GM18508 (cell line): Measurements from ENCODE around the gene RAD51AP2.

Experiments used
- ATAC-seq: cut with Tn5 transposase; IDR thresholded peaks from one replicate; pipeline ENCODE4 v1.9.1; 2021; ENCODE audit warnings: moderate number of reproducible peaks; ENCODE audit not compliant: insufficient read depth, unreplicated experiment

The RAD51AP2 gene

DNA sequence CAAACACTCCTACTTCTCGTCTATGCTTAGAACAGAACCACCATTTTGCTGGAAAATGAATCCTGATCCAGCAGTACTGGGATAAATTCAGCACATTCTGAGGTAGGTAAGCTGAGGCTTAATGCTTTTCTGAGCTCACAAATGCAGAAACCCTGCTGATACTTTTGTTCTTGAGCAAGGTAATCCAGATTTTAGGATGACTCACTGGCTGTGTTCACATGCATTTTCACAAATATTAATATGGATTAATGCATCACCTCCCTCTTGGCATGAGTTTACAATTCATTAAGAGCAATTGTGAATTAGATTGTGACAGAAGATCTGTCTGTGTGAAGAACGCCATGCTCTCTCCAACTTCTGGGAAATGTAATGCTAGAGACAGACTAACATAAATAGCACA, 42.2 kb downstream of the RAD51AP2 start:
- no peak for ATAC-seq

DNA sequence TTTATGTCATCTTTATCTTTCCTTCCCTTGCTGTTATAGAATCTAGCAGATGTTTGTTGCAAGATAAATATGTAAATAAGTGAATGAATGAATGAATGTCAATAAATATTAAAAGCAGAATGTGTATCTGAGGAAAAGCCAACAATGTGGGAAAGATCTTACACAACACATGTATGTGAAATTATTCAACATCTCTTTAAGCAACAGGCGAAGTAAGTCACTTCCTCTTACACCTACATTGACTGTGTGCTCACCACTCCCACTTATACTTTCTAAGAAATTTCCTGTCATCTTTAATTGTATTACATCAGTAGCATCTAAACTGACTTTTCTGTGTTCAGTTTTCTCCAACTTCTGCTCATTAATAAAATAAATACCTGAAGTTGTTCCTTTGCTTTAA, 43.0 kb downstream of the RAD51AP2 start:
- no peak for ATAC-seq

DNA sequence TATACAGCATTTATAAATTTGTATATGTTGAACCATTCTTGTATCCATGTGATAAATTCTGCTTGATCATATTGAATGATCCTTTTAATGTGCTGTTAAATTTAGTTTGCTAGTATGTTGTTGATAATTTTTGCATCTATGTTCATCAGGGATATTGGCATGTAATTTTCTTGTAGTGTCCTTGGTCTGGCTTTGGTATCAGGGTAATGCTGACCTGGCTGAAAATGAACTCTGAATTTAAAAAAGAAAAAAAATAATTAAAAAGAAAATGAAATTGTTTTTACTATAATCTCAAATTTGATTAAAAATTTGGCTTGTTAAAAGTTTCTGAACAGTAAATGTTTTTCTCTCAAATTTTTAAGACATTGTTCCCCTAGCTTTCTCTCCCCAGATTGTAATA, 46.3 kb downstream of the RAD51AP2 start:
- ATAC-seq: no peak

DNA sequence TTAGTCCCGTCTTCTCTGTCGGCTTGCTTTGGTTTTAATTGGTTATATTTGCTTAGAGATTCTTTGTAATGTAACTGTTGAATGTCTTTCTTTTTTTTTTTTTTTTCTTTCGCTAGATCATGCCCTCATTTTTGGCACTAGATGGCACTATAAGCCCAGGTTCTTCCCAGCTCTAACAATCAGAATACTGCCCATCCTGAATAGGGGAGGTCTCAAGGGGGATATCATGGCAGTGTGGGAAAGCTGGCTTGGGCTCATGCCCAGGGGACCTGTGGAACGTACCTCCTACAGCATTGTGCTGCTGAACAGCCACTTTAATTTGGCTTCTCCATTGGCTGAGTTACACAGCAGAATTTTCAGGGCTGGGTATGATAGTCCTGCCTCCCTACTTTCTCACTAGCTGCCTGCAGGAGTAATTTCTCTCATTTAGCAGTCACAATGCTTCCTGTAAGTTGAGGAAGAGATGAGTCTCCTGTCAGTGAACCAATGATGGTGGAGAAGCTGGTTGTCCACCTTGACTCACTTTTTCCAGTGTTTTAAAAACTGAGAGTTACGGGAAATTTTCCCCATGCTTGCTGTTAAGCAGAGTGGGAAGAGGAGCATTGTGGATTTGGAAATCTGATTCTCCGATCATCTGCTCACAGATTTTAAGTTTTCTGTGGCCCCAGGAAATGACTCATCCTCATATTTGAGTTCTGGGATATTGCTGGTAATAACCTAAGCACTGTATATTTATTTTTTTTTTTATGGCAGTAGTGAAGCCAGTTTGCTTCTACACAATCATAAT, 47.2 kb downstream of the RAD51AP2 start:
- ATAC-seq: no peak

DNA sequence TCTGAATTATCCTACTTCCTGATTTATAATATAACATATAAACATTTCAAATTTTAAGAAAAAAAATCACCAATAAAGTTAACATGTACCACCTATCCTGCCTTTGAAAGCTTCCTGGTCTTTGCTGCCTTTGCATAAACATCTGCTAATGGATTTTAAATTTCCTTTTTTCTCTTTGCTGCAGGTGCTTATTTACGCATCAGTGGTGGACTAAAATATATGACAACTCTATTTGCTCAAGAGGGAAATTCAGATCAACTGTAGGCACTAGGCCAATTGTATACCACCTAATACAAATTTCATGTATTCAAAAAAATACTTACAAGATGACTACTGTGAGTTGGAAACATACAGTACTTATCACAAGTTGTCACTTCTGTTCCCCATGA, 57.2 kb downstream of the RAD51AP2 start:
- ATAC-seq: no peak
